Endodermal cell (in vitro differentiated cells): Measurements from ENCODE around the gene ATG16L2. TPM values are rescaled to one million over a fixed set of nuclear protein-coding genes. Genes with fewer than 3 reads are reported as not detected.
"Not testable (repeated sequence)": the region's sequence is repeated elsewhere in the genome, so short reads cannot be mapped to it uniquely, and the experiment has no call there.

ENCODE experiments used
- DNase-seq: peaks from one replicate; pipeline ENCODE4 v3.0.0-alpha.2; 2017
- H3K27ac ChIP-seq: 2 replicates; pipeline ENCODE4 v1.5.1; 2013; ENCODE audit warnings: mild to moderate bottlenecking, low read depth, low read length, moderate library complexity
- H3K27me3 ChIP-seq: 2 replicates; pipeline ENCODE4 v1.6.1; 2013; ENCODE audit warnings: mild to moderate bottlenecking, low read length, moderate library complexity; ENCODE audit not compliant: insufficient read depth, control insufficient read depth, poor library complexity, severe bottlenecking
- H3K36me3 ChIP-seq: 2 replicates; pipeline ENCODE4 v1.7.0; 2013; ENCODE audit warnings: mild to moderate bottlenecking, low read length, moderate library complexity; ENCODE audit not compliant: control insufficient read depth, insufficient read depth
- H3K4me1 ChIP-seq: one replicate; pipeline ENCODE4 v1.7.0; 2013; ENCODE audit warnings: low read length; ENCODE audit not compliant: control insufficient read depth, insufficient read depth
- H3K4me3 ChIP-seq: 2 replicates; pipeline ENCODE4 v1.5.1; 2013; ENCODE audit warnings: mild to moderate bottlenecking, low read length, moderate library complexity
- H3K9ac ChIP-seq: 2 replicates; pipeline ENCODE4 v1.6.1; 2013; ENCODE audit warnings: mild to moderate bottlenecking, low read length, moderate library complexity; ENCODE audit not compliant: poor library complexity, severe bottlenecking; ENCODE audit errors: extremely low read depth
- H3K9me3 ChIP-seq: 2 replicates; pipeline ENCODE4 v1.6.1; 2013; ENCODE audit warnings: mild to moderate bottlenecking, low read length, moderate library complexity; ENCODE audit not compliant: control insufficient read depth
- H3K27ac Mint-ChIP-seq: 2 replicates; pipeline ENCODE4 v1.8.0; 2020; ENCODE audit warnings: mixed read lengths
- H3K27me3 Mint-ChIP-seq: 2 replicates; pipeline ENCODE4 v1.8.0; 2021; ENCODE audit warnings: mild to moderate bottlenecking, mixed read lengths; ENCODE audit not compliant: insufficient read depth
- H3K36me3 Mint-ChIP-seq: 2 replicates; pipeline ENCODE4 v1.8.0; 2020; ENCODE audit warnings: low read depth, mixed read lengths
- H3K4me1 Mint-ChIP-seq: 2 replicates; pipeline ENCODE4 v1.8.0; 2020; ENCODE audit warnings: mixed read lengths
- H3K4me3 Mint-ChIP-seq: 2 replicates; pipeline ENCODE4 v1.8.0; 2020; ENCODE audit warnings: mild to moderate bottlenecking, moderate library complexity, mixed read lengths
- H3K9me3 Mint-ChIP-seq: 2 replicates; pipeline ENCODE4 v1.8.0; 2020; ENCODE audit warnings: mild to moderate bottlenecking, mixed read lengths
- WGBS, 2 experiments: methylation state at CpG; one replicate each; pipeline versions ENCODE4 v1.1.5 to v1.1.7; 2013; ENCODE audit warnings: missing lambda C conversion rate in 2 of 2, mixed read lengths in 1 of 2; ENCODE audit not compliant: insufficient coverage in 1 of 2, insufficient read length in 1 of 2; 5-methylcytosine and 5-hydroxymethylcytosine counted together
- total RNA-seq, 2 donors: library from RNA; stranded (reverse); fragmentation: NEBNext Ultra II Directional in 1 of 2; extraction: Animal tissue kit (Norgen Biotek cat#: 25700) in 1 of 2; gene quantifications; 2 replicates in 1 of 2; 3 replicates in 1 of 2; pipeline ENCODE4 v1.2.1, GENCODE V29; 2021
- TF ChIP-seq, protein P1 (sequence below): fragments of 200-600 bp; sonication (generic); conservative IDR thresholded peaks from 2 replicates; pipeline ENCODE4 v1.5.0; 2021; ENCODE audit warnings: antibody characterized with exemption, mild to moderate bottlenecking

Gene ATG16L2
- total RNA-seq, 2 donors from 2014 or later, result 32.2 to 34.2 TPM

DNA sequence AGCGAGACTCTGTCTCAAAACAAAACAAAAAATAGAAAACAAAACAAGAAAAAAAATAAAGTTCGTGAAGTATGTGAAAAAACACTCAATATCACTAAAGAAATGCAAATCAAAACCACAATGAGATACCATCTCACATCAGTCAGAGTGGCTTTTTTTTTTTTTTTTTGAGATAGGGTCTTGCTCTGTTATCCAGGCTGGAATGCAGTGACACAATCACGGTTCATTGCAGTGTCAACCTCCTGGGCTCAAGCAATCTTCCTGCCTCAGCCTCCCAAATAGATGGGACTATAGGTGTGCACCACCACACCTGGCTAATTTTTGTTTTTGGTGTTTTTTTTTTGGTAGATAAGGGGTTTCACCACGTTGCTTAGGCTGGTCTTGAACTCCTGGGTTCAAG is 37.5 kb downstream of the ATG16L2 start:
- no peaks in the 10 kb centered on the region for H3K36me3 Mint-ChIP-seq
- DNase-seq, result no peak
- no peak overlapping the region for H3K4me3 Mint-ChIP-seq
- no peaks in the 10 kb centered on the region for H3K36me3 ChIP-seq
- no peaks in the 10 kb centered on the region for H3K9me3 ChIP-seq
- no peak overlapping the region for H3K4me3 ChIP-seq
- H3K27me3 ChIP-seq, result no peaks in the 10 kb centered on the region
- no peaks in the 10 kb centered on the region for H3K4me1 ChIP-seq
- H3K9me3 Mint-ChIP-seq, result no peaks in the 10 kb centered on the region
- H3K27ac Mint-ChIP-seq, result no peak overlapping the region
- no peak overlapping the region for H3K27ac ChIP-seq
- no peaks in the 10 kb centered on the region for H3K27me3 Mint-ChIP-seq
- H3K4me1 Mint-ChIP-seq, result no peaks in the 10 kb centered on the region
- H3K9ac ChIP-seq, result no peak overlapping the region
- TF ChIP-seq, protein P1, sequence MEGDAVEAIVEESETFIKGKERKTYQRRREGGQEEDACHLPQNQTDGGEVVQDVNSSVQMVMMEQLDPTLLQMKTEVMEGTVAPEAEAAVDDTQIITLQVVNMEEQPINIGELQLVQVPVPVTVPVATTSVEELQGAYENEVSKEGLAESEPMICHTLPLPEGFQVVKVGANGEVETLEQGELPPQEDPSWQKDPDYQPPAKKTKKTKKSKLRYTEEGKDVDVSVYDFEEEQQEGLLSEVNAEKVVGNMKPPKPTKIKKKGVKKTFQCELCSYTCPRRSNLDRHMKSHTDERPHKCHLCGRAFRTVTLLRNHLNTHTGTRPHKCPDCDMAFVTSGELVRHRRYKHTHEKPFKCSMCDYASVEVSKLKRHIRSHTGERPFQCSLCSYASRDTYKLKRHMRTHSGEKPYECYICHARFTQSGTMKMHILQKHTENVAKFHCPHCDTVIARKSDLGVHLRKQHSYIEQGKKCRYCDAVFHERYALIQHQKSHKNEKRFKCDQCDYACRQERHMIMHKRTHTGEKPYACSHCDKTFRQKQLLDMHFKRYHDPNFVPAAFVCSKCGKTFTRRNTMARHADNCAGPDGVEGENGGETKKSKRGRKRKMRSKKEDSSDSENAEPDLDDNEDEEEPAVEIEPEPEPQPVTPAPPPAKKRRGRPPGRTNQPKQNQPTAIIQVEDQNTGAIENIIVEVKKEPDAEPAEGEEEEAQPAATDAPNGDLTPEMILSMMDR, result no peak
- WGBS, 2 experiments, result 94 to 100% methylated on average over 2 to 4 of the region's 4 CpGs

DNA sequence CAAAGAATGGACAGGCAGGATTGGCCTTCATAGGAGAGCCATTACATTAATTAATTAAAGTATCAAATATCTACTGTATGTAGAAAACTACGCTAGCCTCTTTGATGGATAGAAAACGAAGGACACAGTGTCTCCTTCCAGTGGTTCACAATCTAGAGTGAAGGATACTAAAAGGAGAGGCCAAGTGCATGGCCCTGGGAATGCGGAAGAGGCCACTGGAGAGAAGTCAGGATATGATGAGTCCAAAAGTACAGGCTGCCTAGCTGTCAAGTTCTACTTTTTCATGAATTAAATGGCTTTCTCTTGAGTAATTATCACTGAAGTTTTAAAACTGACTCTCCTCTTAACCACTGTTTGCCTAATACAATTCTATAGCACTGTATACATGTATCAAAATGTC is 41.9 kb downstream of the ATG16L2 start:
- no peak for DNase-seq
- Mint-ChIP-seq H3K4me1 (no peaks in the 10 kb centered on the region), H3K27ac (no peak overlapping the region), H3K4me3 (no peak overlapping the region), H3K36me3 (no peaks in the 10 kb centered on the region), H3K27me3 (no peaks in the 10 kb centered on the region), H3K9me3 (no peaks in the 10 kb centered on the region)
- Histone ChIP-seq H3K4me1 (no peaks in the 10 kb centered on the region), H3K4me3 (no peak overlapping the region), H3K27me3 (no peaks in the 10 kb centered on the region), H3K9ac (no peak overlapping the region), H3K36me3 (no peaks in the 10 kb centered on the region), H3K27ac (no peak overlapping the region), H3K9me3 (no peaks in the 10 kb centered on the region)
- WGBS, 2 experiments, result 94 to 96% methylated on average over 3 of the region's 3 CpGs
- TF ChIP-seq, protein P1, result no peak

DNA sequence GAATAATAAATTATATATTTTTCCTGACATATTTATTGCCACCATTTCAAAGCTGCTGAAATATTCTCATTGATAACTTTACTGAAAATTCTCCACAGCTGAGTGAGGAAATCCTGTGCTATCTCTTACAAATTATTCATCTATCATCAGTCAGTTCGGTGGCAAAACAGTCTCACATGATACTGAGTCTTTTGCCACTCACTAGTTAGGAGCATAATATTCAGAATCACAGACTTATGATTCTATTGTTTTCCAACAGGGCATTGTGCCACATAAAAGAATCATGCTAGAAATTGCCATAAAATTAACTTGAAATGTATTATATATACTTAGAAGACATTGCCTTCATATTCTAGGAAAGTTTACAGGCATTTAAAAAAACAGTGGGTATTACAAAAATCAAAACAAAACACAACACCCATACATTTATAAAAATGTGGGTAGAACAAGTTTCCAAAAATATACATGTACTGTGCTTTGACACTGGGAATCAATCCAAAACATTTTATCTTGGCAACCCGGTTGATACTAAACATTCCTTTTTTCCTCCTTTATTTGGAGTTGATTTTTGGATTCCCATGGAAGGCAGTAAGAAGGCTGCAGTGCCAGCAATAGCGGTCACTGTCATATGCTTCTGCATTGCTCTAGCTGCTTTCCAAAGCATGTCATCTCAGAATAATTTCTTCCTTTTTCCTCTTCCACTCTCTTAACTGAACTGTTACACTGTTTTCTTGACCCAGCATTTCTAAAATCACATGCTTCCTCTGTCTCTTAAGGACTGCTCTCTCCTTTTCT is 42.5 kb downstream of the ATG16L2 start:
- no peaks in the 10 kb centered on the region for H3K4me1 ChIP-seq
- no peaks in the 10 kb centered on the region for H3K9me3 ChIP-seq
- H3K27me3 Mint-ChIP-seq, result no peaks in the 10 kb centered on the region
- H3K4me1 Mint-ChIP-seq, result no peaks in the 10 kb centered on the region
- no peaks in the 10 kb centered on the region for H3K27me3 ChIP-seq
- no peaks in the 10 kb centered on the region for H3K36me3 ChIP-seq
- H3K36me3 Mint-ChIP-seq, result no peaks in the 10 kb centered on the region
- H3K9ac ChIP-seq, result no peak overlapping the region
- H3K4me3 ChIP-seq, result no peak overlapping the region
- DNase-seq, result no peak
- H3K4me3 Mint-ChIP-seq, result no peak overlapping the region
- no peak overlapping the region for H3K27ac ChIP-seq
- TF ChIP-seq, protein P1, result no peak
- no peak overlapping the region for H3K27ac Mint-ChIP-seq
- H3K9me3 Mint-ChIP-seq, result no peaks in the 10 kb centered on the region
- WGBS, 2 experiments, result 61 to 67% methylated on average over 3 of the region's 3 CpGs

DNA sequence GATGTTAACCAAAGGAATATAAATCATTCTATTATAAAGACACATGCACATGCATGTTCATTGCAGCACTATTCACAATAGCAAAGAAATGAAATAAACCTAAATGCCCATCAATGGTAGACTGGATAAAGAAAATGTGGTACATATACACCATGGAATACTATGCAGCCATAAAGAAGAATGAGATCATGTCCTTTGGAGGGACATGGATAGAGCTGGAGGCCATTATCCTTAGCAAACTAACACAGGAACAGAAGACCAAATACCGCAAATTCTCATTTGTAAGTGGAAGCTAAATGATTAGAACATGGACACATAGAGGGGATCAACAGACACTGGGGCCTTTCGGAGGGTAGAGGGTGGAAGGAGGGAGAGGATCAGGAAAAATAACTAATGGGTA is 44.1 kb downstream of the ATG16L2 start:
- not testable (repeated sequence) for H3K4me3 Mint-ChIP-seq, H3K36me3 ChIP-seq, H3K4me1 ChIP-seq, H3K36me3 Mint-ChIP-seq, H3K9me3 Mint-ChIP-seq, H3K27ac ChIP-seq, H3K27ac Mint-ChIP-seq, H3K4me3 ChIP-seq, H3K27me3 Mint-ChIP-seq, H3K9me3 ChIP-seq, H3K9ac ChIP-seq, DNase-seq, H3K4me1 Mint-ChIP-seq, H3K27me3 ChIP-seq
- WGBS, 2 experiments, result 95% methylated on average over 2 of the region's 2 CpGs; no CpG with 5 or more reads in 1 of the 2 experiments
